ENCODE measurements around the gene E2F7.

E2F7 gene

GRCh38 chr12:77060136-77060882 lies 5.1 kb downstream of the E2F7 start:
- Mint-ChIP-seq H3K27ac (ENCODE audit: low read depth) (no peak overlapping the region), H3K9me3 (no peaks in the 10 kb centered on the region), H3K36me3 (ENCODE audit: insufficient read depth) (no peaks in the 10 kb centered on the region), H3K4me3 (no peak overlapping the region), H3K27me3 (peaks cover 22% of the 10 kb centered on the region), H3K4me1 (peaks cover 17% of the 10 kb centered on the region)
- ATAC-seq (replicated peaks; ENCODE audit: extremely low read depth, poor library complexity, severe bottlenecking) (no peak), DNase-seq (ENCODE audit: low spot score in 2 of 2) (no peak)

DNA sequence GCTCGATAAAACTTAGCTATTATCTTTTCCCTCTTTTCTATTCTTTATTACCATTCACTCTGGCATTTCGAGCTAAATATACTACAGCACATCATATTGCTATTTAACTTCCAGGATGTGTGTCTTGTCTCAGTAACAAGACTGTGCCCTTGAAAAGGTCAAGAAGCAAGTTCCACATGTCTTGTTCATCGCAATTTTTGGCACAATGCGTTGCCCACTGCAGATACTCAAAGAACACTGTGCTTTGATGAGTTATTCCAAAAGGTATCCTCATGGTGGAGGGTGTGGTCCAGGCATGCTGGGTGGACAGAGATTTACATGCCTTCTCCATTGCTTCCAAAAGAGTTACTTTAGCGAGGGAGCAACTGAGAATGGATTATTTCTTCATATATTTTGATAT lies 6.6 kb downstream of the E2F7 start:
- Mint-ChIP-seq H3K9me3 (no peaks in the 10 kb centered on the region), H3K4me1 (peaks cover 11% of the 10 kb centered on the region), H3K36me3 (ENCODE audit: insufficient read depth) (no peaks in the 10 kb centered on the region), H3K27ac (ENCODE audit: low read depth) (no peak overlapping the region), H3K4me3 (no peak overlapping the region), H3K27me3 (peaks cover 22% of the 10 kb centered on the region)
- ATAC-seq (replicated peaks; ENCODE audit: extremely low read depth, poor library complexity, severe bottlenecking), result no peak
- no peak for DNase-seq (ENCODE audit: low spot score in 2 of 2)

DNA sequence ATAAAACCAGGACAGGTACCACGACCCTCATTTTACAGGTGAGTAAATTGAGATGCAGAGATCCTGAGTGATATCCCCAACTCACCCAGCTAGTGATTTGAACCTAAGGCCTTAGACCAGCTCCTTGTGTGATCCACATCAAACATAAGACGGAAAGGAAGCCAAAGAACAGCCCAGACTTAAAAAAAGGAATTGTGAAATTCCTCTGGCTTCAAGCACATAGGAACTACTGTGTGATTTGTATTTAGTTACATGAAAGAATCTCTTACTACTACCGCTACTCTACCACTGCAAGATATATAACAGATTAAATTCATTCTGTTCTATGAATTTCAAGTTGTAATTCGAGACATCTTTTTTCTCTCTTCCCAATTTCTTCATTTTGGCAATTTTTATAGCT lies 10.5 kb downstream of the E2F7 start:
- ATAC-seq (replicated peaks; ENCODE audit: extremely low read depth, poor library complexity, severe bottlenecking) (no peak), DNase-seq (ENCODE audit: low spot score in 2 of 2) (no peak)
- H3K27ac Mint-ChIP-seq (ENCODE audit: low read depth), result no peak overlapping the region
- no peak overlapping the region for H3K4me3 Mint-ChIP-seq
- H3K27me3 Mint-ChIP-seq, result no peaks in the 10 kb centered on the region
- peaks cover 3% of the 10 kb centered on the region for H3K4me1 Mint-ChIP-seq
- H3K36me3 Mint-ChIP-seq (ENCODE audit: insufficient read depth), result no peaks in the 10 kb centered on the region
- no peaks in the 10 kb centered on the region for H3K9me3 Mint-ChIP-seq

DNA sequence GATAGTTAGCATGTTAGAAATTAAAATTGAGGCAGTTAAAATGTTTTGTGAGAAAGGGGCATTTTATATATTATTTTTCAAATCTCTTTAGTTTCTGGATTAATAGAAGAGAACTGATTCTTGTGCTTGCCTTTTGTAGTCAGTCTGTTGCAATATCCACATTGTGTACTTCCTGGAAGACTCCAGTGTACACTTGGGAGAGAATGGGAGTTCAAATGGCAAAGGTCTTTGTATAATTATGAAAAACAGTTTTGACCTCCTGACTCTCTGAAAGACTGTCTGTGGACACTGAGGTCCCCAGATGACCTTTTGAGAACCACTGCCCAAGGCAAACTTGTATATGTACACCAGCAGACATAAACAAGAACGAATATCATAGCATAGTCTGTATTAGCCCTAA lies 12.1 kb downstream of the E2F7 start:
- no peak overlapping the region for H3K27ac Mint-ChIP-seq (ENCODE audit: low read depth)
- H3K9me3 Mint-ChIP-seq, result no peaks in the 10 kb centered on the region
- H3K4me3 Mint-ChIP-seq, result no peak overlapping the region
- H3K36me3 Mint-ChIP-seq (ENCODE audit: insufficient read depth), result no peaks in the 10 kb centered on the region
- no peaks in the 10 kb centered on the region for H3K27me3 Mint-ChIP-seq
- H3K4me1 Mint-ChIP-seq, result peaks cover 5% of the 10 kb centered on the region
- no peak for ATAC-seq (replicated peaks; ENCODE audit: extremely low read depth, poor library complexity, severe bottlenecking)
- DNase-seq (ENCODE audit: low spot score in 2 of 2), result no peak

DNA sequence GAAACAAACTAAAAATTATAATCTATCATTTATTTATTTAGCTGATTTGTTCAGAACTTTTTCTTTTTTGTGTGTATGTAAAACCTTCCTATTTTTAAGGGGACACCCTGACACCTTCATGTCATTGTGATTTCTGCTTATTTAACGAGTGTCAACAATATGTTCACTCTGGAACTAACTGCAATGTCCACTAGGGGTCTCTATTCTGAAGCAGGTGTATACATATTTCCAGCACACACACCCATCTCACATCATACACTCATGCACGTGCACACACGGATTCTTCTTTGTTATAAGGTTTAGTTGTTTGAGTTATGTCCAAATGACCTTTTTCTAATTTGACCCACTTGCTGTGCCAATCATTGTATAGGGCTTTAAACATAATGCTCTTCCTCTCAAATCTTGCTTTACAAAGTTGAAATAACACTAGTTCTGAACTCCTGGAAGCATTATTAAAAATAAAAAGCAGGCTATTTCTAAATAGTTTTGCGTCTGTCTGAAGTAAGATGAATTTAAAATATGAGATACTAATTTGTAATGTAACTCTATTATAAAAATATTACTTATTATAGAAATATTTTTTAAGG lies 15.5 kb downstream of the E2F7 start:
- H3K27ac Mint-ChIP-seq (ENCODE audit: low read depth), result no peak overlapping the region
- H3K27me3 Mint-ChIP-seq, result no peaks in the 10 kb centered on the region
- peaks cover 1% of the 10 kb centered on the region for H3K36me3 Mint-ChIP-seq (ENCODE audit: insufficient read depth)
- peaks cover 5% of the 10 kb centered on the region for H3K4me1 Mint-ChIP-seq
- ATAC-seq (replicated peaks; ENCODE audit: extremely low read depth, poor library complexity, severe bottlenecking), result peak; percentile 90
- H3K9me3 Mint-ChIP-seq, result no peaks in the 10 kb centered on the region
- DNase-seq (ENCODE audit: low spot score in 2 of 2), result no peak
- no peak overlapping the region for H3K4me3 Mint-ChIP-seq

- DNase-seq (ENCODE audit: low spot score in 2 of 2) (no peak), ATAC-seq (replicated peaks; ENCODE audit: extremely low read depth, poor library complexity, severe bottlenecking) (no peak)
- Mint-ChIP-seq H3K4me1 (peaks cover 5% of the 10 kb centered on the region), H3K9me3 (no peaks in the 10 kb centered on the region), H3K4me3 (no peak overlapping the region), H3K27me3 (no peaks in the 10 kb centered on the region), H3K27ac (ENCODE audit: low read depth) (no peak overlapping the region), H3K36me3 (ENCODE audit: insufficient read depth) (peaks cover 1% of the 10 kb centered on the region)
Observed at GRCh38 chr12:77047341-77048109, 17.8 kb downstream of the E2F7 start.

DNA sequence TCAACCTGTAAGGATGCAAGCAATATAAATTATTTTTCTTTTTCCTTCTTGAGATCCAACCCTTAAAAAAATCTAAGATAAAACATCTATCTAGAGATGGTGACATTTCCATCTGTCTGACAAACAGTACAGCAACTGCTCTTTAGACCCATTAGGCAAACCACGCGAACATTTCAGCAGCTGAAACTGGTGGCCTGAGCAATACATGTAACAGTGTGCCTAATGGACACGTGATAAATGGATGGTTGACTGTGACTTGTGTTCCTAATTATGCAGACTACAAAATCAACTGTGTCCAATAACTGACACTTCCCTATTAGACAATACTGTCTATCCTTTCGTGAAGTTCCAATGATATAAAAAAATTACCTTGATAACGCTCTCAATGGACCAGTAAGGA lies 18.9 kb downstream of the E2F7 start:
- Mint-ChIP-seq H3K4me3 (no peak overlapping the region), H3K27ac (ENCODE audit: low read depth) (no peak overlapping the region), H3K27me3 (no peaks in the 10 kb centered on the region), H3K36me3 (ENCODE audit: insufficient read depth) (peaks cover 1% of the 10 kb centered on the region), H3K4me1 (peaks cover 5% of the 10 kb centered on the region), H3K9me3 (no peaks in the 10 kb centered on the region)
- no peak for DNase-seq (ENCODE audit: low spot score in 2 of 2)
- ATAC-seq (replicated peaks; ENCODE audit: extremely low read depth, poor library complexity, severe bottlenecking), result no peak

DNA sequence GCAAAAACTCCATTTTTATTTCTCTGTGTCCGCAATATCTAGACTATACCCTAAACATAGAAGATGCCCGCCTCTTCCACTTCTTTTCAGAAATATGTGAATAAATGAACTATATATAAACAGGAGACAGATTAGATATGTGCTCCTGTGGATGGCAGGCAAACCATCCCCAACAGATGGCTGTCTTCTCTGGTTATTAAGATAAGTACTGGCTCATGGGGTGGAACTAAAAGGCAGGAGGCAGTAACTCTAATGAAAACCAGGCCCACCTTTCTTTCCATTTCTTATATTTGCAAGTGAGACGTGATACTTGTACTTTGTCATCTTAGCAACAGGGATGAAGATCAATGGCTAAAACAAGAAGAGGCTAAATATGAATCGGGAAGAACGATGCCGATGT lies 20.2 kb downstream of the E2F7 start:
- Mint-ChIP-seq H3K9me3 (no peaks in the 10 kb centered on the region), H3K27me3 (no peaks in the 10 kb centered on the region), H3K36me3 (ENCODE audit: insufficient read depth) (peaks cover 1% of the 10 kb centered on the region), H3K4me1 (peaks cover 5% of the 10 kb centered on the region), H3K27ac (ENCODE audit: low read depth) (no peak overlapping the region), H3K4me3 (no peak overlapping the region)
- ATAC-seq (replicated peaks; ENCODE audit: extremely low read depth, poor library complexity, severe bottlenecking), result no peak
- DNase-seq (ENCODE audit: low spot score in 2 of 2), result no peak

DNA sequence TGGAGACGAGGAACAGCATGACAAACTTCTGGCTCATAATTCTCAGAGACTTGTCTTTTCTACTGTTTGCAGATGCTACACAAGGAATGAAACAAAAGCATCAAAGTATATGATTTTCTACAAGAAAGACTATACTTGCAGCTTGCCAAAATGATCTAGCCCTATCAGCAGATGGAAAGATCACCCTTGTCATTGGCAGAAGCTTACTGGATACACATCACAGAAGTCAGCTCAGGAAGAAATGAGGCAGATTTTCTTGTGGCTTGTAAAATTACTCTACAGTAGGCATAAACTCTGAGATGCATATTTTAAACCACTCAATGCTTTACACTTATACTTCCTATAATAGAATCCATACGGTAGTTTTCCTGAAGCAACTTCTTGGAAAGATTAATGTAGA lies 20.6 kb downstream of the E2F7 start:
- H3K9me3 Mint-ChIP-seq, result no peaks in the 10 kb centered on the region
- H3K4me3 Mint-ChIP-seq, result no peak overlapping the region
- H3K4me1 Mint-ChIP-seq, result peaks cover under 1% of the 10 kb centered on the region
- ATAC-seq (replicated peaks; ENCODE audit: extremely low read depth, poor library complexity, severe bottlenecking), result no peak
- no peak for DNase-seq (ENCODE audit: low spot score in 2 of 2)
- peaks cover 1% of the 10 kb centered on the region for H3K36me3 Mint-ChIP-seq (ENCODE audit: insufficient read depth)
- H3K27ac Mint-ChIP-seq (ENCODE audit: low read depth), result no peak overlapping the region
- no peaks in the 10 kb centered on the region for H3K27me3 Mint-ChIP-seq

- ATAC-seq (replicated peaks; ENCODE audit: extremely low read depth, poor library complexity, severe bottlenecking), result no peak
- Mint-ChIP-seq H3K4me3 (no peak overlapping the region), H3K4me1 (no peaks in the 10 kb centered on the region), H3K27ac (ENCODE audit: low read depth) (no peak overlapping the region), H3K9me3 (peaks cover under 1% of the 10 kb centered on the region), H3K36me3 (ENCODE audit: insufficient read depth) (peaks cover 1% of the 10 kb centered on the region), H3K27me3 (no peaks in the 10 kb centered on the region)
- DNase-seq (ENCODE audit: low spot score in 2 of 2), result no peak
Observed at GRCh38 chr12:77042833-77043232, 22.5 kb downstream of the E2F7 start.

DNA sequence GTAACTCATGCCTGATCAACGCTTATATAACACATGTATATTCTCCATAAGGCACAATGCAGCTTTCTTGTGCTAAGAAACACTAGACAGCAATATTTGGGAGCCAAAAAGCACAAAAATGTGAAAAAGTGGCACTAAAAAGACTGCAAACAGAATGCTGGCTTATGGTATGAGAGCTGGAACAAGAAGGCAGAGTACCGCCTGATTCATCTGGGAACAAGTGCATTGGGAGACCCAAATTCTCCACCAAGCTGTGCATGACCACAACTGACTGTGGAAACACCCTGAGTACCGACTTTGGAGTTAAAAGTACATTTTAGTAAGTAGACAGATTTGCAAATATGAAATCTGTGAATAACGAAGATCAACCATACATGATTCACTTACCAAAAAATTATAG lies 25.1 kb downstream of the E2F7 start:
- Mint-ChIP-seq H3K4me3 (no peak overlapping the region), H3K4me1 (no peaks in the 10 kb centered on the region), H3K27ac (ENCODE audit: low read depth) (no peak overlapping the region), H3K9me3 (peaks cover 7% of the 10 kb centered on the region), H3K36me3 (ENCODE audit: insufficient read depth) (no peaks in the 10 kb centered on the region), H3K27me3 (no peaks in the 10 kb centered on the region)
- DNase-seq (ENCODE audit: low spot score in 2 of 2) (no peak), ATAC-seq (replicated peaks; ENCODE audit: extremely low read depth, poor library complexity, severe bottlenecking) (no peak)

DNA sequence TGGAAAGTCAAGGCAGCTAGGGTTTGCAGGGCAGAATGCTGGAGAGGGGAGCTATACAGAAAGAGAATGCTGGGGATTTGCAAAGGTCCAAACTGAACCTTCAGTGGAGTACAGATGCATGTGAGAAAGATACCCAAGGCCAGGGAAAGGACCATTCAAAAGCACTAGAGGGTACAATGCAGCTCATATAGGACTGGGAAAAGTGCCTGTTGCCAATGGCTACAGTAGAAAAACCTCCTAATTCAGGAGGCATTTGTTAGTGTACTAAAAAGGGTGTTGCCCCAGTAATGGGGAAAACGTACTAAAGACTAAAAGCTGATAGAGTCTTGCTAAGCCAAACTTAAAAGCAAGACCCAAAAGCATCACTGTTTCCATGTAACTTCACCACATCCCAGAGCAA lies 30.1 kb downstream of the E2F7 start:
- ATAC-seq (replicated peaks; ENCODE audit: extremely low read depth, poor library complexity, severe bottlenecking) (no peak), DNase-seq (ENCODE audit: low spot score in 2 of 2) (no peak)
- H3K36me3 Mint-ChIP-seq (ENCODE audit: insufficient read depth), result no peaks in the 10 kb centered on the region
- H3K4me3 Mint-ChIP-seq, result no peak overlapping the region
- peaks cover 11% of the 10 kb centered on the region for H3K4me1 Mint-ChIP-seq
- H3K27ac Mint-ChIP-seq (ENCODE audit: low read depth), result no peak overlapping the region
- H3K9me3 Mint-ChIP-seq, result peaks cover 7% of the 10 kb centered on the region
- no peaks in the 10 kb centered on the region for H3K27me3 Mint-ChIP-seq

All from central memory CD8-positive, alpha-beta T cell (primary cell).